Measurements from ENCODE around the gene GRB7. TPM values are rescaled to one million over a fixed set of nuclear protein-coding genes. Genes with fewer than 3 reads are reported as not detected.
"Not testable (repeated sequence)": the region's sequence is repeated elsewhere in the genome, so short reads cannot be mapped to it uniquely, and the experiment has no call there.

GRB7 gene
- total RNA-seq = 0.04 TPM in 1 of 2 replicates, not detected in the other

DNA sequence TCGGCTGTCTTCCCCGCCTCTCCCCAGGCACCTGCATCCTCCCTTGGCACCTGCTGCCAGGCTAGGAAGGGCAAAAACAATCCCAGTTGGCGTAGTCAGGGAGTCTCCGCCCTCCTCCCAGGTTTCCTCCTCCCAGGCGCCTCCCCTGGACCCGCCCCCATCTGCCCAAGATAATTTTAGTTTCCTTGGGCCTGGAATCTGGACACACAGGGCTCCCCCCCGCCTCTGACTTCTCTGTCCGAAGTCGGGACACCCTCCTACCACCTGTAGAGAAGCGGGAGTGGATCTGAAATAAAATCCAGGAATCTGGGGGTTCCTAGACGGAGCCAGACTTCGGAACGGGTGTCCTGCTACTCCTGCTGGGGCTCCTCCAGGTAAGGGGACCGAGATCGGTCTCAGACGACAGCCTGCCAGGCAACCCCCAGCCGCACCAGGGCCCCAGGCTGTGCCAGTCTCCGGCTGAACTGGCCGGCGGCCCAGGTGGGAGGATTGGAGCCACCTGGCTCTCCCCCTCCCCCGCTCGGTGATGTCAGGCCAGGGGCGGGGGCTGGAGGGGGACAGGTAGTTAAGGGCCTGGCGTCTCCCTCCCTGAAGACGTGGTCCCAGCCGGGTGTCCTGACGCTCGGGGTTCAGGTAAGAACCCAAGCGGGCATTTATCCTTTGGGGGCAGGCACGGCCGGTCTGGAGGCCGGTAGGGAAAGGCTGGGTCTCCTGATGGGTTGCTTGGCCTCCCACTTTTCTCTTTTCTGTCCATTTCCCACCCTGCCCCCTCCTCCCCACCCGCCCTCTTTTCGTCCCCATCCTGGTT is at the start of gene GRB7:
GRB7 (plus strand) TSS at position 179 of the 808 bp plus-strand sequence. CDS start 4,364 bp downstream, outside the sequence.
- DNase-seq (ENCODE audit: low read depth, low spot score) = no peak

GRCh38 chr17:39688475-39688835 is 49.3 kb upstream of the GRB7 start:
- no peak for DNase-seq (ENCODE audit: low read depth, low spot score)

DNA sequence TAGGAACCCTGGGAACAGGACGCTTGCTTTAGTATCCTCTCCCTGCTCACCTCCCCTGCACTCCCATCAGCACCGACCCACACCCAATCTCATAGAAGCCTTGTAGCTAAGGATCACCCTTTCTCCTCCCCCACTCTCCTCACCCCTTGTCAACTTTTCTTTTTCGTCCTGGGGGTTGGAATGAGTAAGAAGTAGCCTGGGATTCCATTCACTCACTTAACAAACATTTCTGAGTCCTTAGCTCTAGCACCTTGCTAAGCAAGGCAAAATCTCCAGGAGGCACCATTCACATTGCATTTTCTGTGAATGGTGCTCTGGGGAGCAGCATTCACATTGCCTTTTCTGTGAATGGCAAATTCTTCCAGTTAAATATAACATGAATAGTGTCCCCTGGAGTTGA is 48.8 kb upstream of the GRB7 start:
- DNase-seq (ENCODE audit: low read depth, low spot score) = no peak

GRCh38 chr17:39694593-39694992 is 43.1 kb upstream of the GRB7 start:
- no peak for DNase-seq (ENCODE audit: low read depth, low spot score)

DNA sequence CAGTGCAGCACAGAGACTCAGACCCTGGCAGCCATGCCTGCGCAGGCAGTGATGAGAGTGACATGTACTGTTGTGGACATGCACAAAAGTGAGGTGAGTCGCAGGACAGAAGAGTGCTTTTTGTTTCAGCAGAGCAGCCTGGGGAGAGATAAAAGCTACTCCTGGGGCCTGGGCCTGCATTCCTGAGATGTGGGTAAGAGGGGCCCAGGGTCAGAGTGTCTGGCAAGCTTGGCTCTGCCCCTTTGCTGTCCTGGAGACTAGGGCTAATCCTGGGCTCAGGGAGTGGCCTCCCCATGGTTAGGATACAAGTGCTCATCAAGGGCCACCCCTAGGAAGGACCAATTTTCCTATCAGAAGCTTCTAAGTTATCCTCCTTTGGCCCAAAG is 42.7 kb upstream of the GRB7 start:
- no peak for DNase-seq (ENCODE audit: low read depth, low spot score)

GRCh38 chr17:39696731-39697130 is 41.0 kb upstream of the GRB7 start:
- DNase-seq (ENCODE audit: low read depth, low spot score) = no peak

- no peak for DNase-seq (ENCODE audit: low read depth, low spot score)
These were observed 39.8 kb upstream of the GRB7 start for GRCh38 chr17:39697961-39698360.

- DNase-seq (ENCODE audit: low read depth, low spot score) = not testable (repeated sequence)
These were observed 38.5 kb upstream of the GRB7 start for GRCh38 chr17:39699157-39699817.

GRCh38 chr17:39699818-39700147 is 38.0 kb upstream of the GRB7 start, which contains the start of gene ERBB2:
TSS of gene ERBB2 (plus strand) at chr17:39700064. CDS start at chr17:39700239, 175 bp downstream.
- DNase-seq (ENCODE audit: low read depth, low spot score) = peak; percentile 27

GRCh38 chr17:39700148-39700987 is 37.4 kb upstream of the GRB7 start:
- no peak for DNase-seq (ENCODE audit: low read depth, low spot score)

DNA sequence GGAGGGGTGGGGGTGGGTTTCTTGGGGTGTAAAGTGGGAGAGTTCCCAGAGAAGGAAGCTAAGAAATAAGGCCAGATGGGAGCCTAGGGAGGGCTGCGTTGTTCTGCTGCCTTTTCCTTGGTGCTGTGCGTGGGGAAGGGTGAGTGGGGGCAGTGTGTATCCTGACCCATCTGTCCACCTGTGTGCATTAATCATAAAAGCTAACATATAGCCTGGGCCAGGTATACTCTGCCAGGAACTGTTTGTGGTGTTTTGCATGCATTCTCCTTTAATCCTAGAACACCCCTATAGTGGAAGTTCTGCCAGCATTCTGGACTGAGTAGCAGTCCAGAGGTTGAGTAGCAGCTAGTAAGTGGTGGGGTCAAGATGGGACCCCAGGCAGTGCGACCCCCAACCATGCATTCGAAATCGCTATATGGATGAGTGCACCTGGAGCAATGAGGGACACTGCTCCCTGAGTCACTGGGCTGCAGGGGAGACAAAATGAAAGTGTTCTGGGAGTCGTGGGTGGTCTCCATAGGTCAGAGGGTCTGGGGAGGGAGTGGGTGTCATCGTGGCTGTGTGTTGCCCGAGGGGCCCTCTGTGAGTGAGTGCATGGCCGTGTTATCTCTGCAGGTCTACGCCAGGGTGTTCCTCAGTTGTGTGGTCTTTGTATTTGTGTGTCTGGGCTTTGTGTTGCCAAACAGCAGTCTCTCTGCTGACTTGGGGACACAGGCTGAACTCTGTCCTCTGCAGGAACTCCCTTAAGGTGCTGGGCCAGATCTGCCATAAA is 36.5 kb upstream of the GRB7 start:
- DNase-seq (ENCODE audit: low read depth, low spot score) = no peak

GRCh38 chr17:39701784-39702422 is 35.8 kb upstream of the GRB7 start:
- no peak for DNase-seq (ENCODE audit: low read depth, low spot score)

DNA sequence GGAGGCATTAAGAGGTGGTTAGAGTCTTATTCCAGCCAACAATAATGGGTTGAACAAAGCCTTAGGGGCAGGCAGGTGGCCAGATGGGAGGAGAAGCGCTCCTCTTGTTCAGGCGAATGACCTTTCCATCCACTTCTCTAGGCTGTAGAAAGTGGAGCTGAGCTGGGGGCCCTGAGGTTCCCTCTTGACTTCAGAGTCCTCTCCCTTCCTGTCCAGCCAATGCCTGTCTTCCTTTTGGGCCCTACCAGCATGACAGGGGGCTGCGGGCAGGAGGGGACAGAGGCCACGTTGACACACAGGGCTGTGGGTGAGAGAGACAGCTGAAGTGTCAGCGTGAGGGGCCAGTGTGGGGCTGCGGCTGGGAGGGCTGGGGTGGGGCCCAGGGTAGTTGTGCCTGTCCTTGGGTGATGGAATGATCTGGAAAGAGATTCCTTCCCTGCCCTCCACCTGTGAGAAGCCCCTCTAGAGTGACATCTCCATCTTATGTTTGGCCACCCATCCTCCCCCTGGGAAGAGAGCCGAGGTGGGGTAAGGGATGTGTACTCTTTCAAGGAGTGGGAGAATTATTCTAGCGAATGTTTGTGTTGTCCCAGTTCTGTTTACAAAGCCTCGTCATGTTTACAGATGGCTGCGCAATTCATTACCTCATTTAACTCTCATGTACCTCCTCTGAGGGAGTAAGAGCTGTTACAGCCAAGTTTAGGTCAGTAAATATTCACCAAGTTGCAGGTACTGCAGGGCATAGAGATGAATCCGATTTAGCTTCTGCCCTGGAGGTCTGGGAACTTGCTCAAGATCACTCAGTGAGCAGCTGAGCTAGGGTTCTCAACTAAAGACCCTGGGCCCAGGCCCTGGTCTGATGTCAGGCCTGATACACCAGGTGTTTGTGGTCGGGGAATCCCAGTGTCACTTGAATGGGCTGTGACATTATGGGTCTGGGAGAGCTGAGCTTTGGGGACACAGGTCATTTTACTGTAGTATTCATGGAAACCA is 34.5 kb upstream of the GRB7 start:
- no peak for DNase-seq (ENCODE audit: low read depth, low spot score)

- no peak for DNase-seq (ENCODE audit: low read depth, low spot score)
These were observed 33.8 kb upstream of the GRB7 start for GRCh38 chr17:39703913-39704312.

- no peak for DNase-seq (ENCODE audit: low read depth, low spot score)
These were observed 32.8 kb upstream of the GRB7 start for GRCh38 chr17:39704821-39705551.

- DNase-seq (ENCODE audit: low read depth, low spot score) = no peak
These were observed 31.9 kb upstream of the GRB7 start for GRCh38 chr17:39705786-39706348.

DNA sequence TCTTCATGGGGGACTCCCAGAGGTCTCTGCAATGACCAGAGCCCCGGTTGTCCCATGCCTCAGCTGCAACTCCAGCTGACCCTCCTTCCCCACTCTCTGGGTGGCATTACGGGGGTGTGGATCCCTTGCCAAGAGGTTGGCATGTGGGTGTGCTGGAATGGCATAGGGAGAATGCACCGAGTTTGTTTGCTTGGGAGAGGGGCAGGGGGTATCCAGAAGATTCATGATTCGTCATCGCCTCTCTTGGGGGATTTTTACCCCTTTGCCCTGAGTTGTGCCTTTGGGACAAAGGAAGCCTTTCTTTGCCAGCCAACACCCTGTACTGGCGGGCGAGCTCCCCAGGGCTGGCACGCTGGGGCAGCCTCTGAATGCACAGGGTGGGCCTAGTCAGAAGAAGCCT is 31.4 kb upstream of the GRB7 start:
- no peak for DNase-seq (ENCODE audit: low read depth, low spot score)

- no peak for DNase-seq (ENCODE audit: low read depth, low spot score)
These were observed 30.8 kb upstream of the GRB7 start for GRCh38 chr17:39706921-39707337.

Data from pulmonary artery endothelial cell (primary cell).